ENCODE measurements around the gene TEX10. TPM values are rescaled to one million over a fixed set of nuclear protein-coding genes. Genes with fewer than 3 reads are reported as not detected.

The TEX10 gene
- total and polyA plus RNA-seq, 2 of the 13 experiments (the other 11 are each of a cell fraction or from before 2014, with no cell fraction given): 18.1 to 38.7 TPM

- TF ChIP-seq ZNF646 (CRISPR knock-in tag; IDR thresholded peaks at IDR 0.05) (no peak), ATM (IDR thresholded peaks at IDR 0.05; ENCODE audit: borderline replicate concordance) (no peak), ZNF333 (CRISPR knock-in tag; IDR thresholded peaks at IDR 0.05; ENCODE audit: borderline replicate concordance) (no peak), MBD4 (IDR thresholded peaks at IDR 0.05; ENCODE audit: borderline replicate concordance, low read length) (no peak), SKIL (CRISPR knock-in tag; IDR thresholded peaks at IDR 0.05; ENCODE audit: borderline replicate concordance) (no peak), RERE (CRISPR knock-in tag; IDR thresholded peaks at IDR 0.05; ENCODE audit: low read depth) (no peak), ZNF609 (CRISPR knock-in tag; IDR thresholded peaks at IDR 0.05; ENCODE audit: borderline replicate concordance) (no peak), NR2F6 (IDR thresholded peaks at IDR 0.05) (no peak), NR2F6 (CRISPR knock-in tag; IDR thresholded peaks at IDR 0.05) (no peak)
Observed at GRCh38 chr9:100370064-100370723, 17.5 kb upstream of the TEX10 start (continued).
